T1000 (cell line): ENCODE results near the gene PTPN9.
"Not testable (repeated sequence)": the region's sequence is repeated elsewhere in the genome, so short reads cannot be mapped to it uniquely, and the experiment has no call there.

Experiments
- DNase-seq: peaks from one replicate; lab custom pipeline; 2025; ENCODE audit warnings: mixed read lengths; lab: John Stamatoyannopoulos, UW

Gene PTPN9

GRCh38 chr15:75578948-75579920 is at the start of gene PTPN9:
PTPN9 (minus strand) TSS chr15:75579315; CDS start chr15:75578776, 539 bp downstream.
- DNase-seq = peak; percentile 45

DNA sequence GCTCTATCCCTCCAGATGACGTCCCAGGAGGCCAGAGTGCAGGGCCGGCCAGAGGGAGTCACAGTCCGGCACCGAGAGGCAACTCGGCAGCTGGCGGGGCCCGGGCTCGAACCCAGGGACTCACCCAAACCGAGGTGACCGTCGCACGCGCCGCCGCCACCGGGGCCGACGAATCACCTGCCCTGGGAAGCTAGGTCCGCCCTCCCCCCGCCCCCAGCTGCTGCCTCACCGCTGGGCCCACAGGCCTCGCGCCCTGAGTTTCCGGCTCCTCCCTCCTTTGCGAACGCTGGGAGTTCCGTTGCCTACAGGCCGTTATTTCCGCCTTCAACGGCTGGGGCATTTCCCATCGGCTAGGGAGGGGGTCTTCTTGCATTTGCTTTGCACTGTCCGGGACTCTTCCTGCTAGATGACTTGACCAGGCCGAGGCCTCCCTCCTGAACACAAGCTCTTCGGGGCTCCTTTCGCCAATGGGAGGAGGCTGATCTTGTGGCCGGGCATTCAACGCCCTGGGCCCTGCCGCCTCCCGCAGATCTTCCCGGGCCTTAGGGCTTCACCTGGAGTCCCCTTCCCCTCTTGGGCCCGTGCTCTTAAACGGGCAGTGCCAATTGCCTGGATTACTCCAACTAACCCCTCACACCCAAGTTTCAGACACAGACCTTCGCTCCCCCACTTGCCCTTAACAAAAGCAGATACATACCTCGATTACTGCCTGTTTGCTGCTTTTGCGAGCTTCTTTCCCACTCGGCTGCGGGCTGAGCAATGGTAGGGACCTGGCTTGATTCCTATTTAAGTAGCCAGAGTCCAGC is 46.6 kb upstream of the PTPN9 start, which contains the start of gene SNUPN:
TSS of gene SNUPN (minus strand) at position 184 of the 806 bp plus-strand sequence. CDS start 4,674 bp downstream, outside the sequence.
- DNase-seq = peak; percentile 75

- no peak for DNase-seq
Measured at GRCh38 chr15:75622505-75622904, 43.4 kb upstream of the PTPN9 start.

DNA sequence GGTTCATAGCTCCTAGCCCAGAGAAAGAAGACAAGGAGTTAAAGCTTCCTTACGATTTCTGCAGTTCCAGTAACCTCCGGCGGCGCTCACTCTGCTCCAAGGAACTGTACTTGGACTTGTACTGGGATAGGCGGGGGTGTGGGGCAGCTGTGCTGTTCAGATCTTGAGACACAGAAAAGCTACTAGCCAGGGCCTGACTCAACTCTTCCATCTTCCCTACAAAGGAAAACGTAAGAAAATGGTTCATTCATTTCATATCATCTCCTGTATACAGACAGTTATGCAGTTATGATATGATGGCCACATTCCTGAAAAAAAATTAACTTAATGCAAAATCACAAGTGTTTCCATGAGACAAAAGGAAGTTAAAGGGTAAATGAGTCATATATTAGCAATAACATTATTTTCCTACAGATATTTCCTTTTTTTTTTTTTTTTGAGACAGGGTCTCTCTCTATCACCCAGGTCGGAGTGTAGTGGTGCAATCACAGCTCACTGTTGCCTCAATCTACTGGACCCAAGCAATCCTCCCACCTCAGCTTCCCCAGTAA is 41.8 kb upstream of the PTPN9 start:
- no peak for DNase-seq

- no peak for DNase-seq
Measured at GRCh38 chr15:75620058-75620820, 41.1 kb upstream of the PTPN9 start.

- DNase-seq = no peak
Measured at GRCh38 chr15:75616766-75617165, 37.7 kb upstream of the PTPN9 start.

DNA sequence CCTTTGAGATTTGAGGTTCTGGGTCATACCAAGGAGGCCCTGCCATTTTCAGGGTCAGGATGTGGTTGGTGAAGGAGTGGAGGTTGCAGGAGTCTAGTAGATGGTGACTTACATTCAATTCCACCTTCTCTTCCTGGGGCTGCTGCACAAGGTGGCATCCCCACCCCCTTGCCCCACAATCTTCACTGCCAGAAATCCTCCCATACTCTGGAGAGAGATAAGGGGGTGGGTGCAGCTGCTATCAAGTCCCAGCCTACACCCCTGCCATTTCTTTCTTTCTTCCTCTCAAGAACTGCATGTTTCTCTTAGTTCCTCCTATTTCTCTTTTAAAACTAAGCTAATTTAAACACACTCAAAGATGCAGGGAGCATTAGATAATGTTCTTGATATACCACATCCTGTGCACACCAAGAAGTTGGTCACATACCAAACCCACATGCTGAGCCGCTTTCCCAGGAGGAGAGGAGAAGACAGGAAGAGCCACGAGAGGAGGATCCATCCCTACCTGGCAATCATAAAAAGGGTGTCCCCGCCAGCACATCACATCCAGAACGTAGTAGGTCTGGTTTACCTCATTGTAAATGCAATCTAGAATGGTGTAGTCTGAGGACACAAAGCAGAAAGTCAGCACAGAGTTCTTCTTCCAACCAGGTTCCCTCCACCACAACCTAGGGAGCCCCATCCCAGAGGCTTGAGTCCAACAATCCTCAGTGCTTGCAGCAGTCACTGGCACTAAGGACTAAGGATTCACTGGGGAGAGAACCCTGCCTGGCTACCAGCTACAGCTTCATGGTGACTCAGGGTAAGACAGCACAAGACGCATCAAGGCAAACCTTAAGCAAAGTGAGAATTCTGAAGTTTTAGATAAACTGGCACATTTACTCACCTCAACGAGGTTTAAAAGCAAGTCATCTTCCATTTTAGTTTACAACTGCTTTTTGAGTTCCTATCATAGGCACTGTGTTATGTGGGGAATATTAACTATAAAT is 27.9 kb upstream of the PTPN9 start:
- no peak for DNase-seq

DNA sequence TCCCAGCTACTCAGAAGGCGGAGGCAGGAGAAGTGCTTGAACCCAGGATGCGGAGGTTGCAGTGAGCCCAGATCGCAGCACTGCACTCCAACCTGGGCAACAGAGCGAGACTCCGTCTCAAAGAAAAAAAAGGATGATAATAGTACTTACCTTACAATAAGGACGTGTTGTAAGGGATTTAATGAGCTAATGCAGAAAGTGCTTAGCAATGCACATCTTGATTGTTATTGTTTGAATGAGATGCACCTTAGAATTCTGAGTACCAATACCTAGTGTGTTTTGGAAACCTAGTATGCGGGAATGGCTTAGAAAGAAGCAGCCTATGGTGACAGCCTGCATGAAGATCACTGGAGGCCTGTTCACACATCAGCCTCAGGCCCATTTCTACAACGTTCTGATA is 26.9 kb upstream of the PTPN9 start:
- no peak for DNase-seq

- DNase-seq = no peak
Measured at GRCh38 chr15:75599401-75599800, 20.3 kb upstream of the PTPN9 start.

- DNase-seq = no peak
Measured at GRCh38 chr15:75598361-75598760, 19.2 kb upstream of the PTPN9 start.

DNA sequence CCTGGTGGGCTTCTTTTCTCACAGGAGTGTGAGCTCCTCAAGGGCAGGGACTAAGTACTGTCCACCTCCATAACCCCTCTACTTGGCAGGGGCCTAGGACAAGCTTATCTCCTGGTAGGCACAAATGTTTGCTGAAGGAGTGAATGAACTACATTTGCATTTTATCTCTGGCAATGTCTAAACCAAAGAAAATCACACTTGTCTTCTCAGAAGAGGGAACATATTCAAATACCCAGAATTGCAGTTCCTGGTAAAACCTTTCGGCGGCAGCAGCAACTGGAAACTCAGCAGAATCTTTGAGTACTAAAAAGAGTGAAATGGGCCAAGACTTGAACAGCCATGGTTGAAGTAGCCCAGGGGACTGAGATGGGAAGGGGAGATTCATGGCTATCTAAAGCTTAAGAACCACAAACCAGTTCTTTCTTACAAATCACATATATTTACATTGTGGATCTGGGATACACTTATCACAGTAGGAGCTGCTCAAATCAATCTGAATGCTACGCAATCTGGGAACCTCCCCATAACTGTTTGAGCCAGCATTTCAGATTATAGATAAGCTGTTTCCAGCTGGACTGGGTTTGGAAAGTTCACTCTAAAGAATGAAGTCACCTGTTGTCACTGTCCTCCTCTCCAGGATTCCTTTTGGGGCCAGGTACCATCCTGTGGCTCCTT is 18.7 kb upstream of the PTPN9 start:
- DNase-seq = no peak

- no peak for DNase-seq
Measured at GRCh38 chr15:75596703-75597345, 17.7 kb upstream of the PTPN9 start.

GRCh38 chr15:75594276-75594675 is 15.2 kb upstream of the PTPN9 start:
- no peak for DNase-seq

- no peak for DNase-seq
Measured at GRCh38 chr15:75591655-75592364, 12.7 kb upstream of the PTPN9 start.

DNA sequence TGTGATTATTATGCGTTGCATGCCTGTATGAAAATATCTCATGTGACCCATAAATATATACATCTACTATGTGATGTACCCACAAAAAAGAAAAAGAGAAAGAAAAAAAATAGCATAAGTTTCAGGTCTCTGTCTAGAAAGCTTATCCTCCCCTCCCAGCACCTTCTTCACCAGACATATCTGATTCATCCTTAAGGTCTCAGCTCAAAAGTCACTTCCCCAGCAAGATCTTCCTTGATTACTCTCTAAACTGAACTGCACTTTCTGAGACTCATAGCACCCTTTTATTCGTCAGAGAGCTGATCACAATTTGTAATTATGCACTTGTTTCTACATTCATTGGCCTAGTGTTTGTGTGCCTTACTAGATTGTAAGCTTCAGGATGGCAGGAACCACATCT is 11.1 kb upstream of the PTPN9 start:
- DNase-seq = no peak

- no peak for DNase-seq
Measured at GRCh38 chr15:75589071-75589470, 10.0 kb upstream of the PTPN9 start.

DNA sequence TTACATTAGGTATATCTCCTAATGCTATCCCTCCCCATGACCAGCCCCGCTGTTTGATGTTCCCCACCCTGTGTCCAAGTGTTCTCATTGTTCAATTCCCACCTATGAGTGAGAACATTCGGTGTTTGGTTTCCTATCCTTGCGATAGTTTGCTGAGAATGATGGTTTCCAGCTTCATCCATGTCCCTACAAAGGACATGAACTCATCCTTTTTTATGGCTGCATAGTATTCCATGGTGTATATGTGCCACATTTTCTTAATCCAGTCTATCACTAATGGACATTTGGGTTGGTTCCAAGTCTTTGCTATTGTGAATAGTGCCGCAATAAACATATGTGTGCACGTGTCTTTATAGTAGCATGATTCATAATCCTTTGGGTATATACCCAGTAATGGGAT is 7.3 kb upstream of the PTPN9 start:
- DNase-seq = not testable (repeated sequence)

- DNase-seq = no peak
Measured at GRCh38 chr15:75584121-75584520, 5.0 kb upstream of the PTPN9 start.

DNA sequence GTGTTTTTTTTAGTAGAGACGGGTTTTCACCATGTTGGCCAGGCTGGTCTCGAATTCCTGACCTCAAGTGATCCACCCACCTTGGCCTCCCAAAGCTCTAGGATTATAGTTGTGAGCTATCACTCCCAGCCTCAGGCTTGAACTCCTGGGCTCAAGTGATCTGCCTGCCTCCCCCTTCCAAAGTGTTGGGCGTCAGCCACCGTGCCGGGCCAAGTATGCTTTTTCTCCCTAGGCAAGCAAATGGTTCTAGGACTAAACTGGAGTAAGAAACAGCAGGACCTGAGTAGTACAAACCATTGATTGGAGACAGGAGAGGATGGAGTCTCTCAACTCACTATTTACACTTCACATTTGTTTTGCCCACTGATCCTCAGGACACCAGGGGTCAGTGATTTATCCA is 4.6 kb upstream of the PTPN9 start:
- DNase-seq = no peak
